ENCODE results near the gene CDHR3. TPM values are rescaled to one million over a fixed set of nuclear protein-coding genes. Genes with fewer than 3 reads are reported as not detected.

Gene CDHR3
- total RNA-seq, 2 donors from 2014 or later, result 5.3 to 7.7 TPM

- H3K9ac ChIP-seq (ENCODE audit: low read depth in 2 of 2, low read length in 2 of 2), result no peak overlapping the region
- no peak for TF ChIP-seq CTCF (IDR thresholded peaks at IDR 0.05)
- no peak overlapping the region for H3K4me3 ChIP-seq
- H3K4me1 ChIP-seq, result no peaks in the 10 kb centered on the region
- no peak overlapping the region for H3K27ac ChIP-seq
- H3K36me3 ChIP-seq, result no peaks in the 10 kb centered on the region
- DNase-seq, result no peak
- H3K27me3 ChIP-seq, result no peaks in the 10 kb centered on the region
- no peaks in the 10 kb centered on the region for H3K9me3 ChIP-seq
- intact Hi-C loops (cut with DNase I), result no loop called here
These were observed 8.8 kb downstream of the CDHR3 start for GRCh38 chr7:105971845-105972244.

DNA sequence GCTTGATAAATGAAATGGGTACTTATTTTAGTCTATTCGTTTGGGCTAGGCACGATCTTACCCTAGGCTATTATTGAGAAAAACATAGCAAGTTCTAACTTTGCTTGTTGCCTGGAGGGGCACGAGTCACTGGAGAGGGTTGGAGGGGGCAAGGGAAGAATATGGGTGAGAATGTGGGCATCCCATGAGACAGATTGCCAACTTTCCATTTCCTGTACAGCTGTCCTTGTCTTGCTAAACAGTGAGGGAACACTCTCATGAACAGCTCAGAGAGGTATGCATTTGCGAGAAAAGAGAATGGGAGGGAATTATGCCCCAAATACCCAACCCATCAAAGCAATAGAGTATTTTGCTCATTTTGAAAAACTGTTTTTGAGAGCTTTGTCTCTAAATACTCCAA is 9.2 kb downstream of the CDHR3 start:
- intact Hi-C loops (cut with DNase I), result no loop called here
- H3K9me3 ChIP-seq, result no peaks in the 10 kb centered on the region
- no peak overlapping the region for H3K4me3 ChIP-seq
- no peak for TF ChIP-seq CTCF (IDR thresholded peaks at IDR 0.05)
- DNase-seq, result no peak
- no peaks in the 10 kb centered on the region for H3K36me3 ChIP-seq
- no peaks in the 10 kb centered on the region for H3K27me3 ChIP-seq
- no peak overlapping the region for H3K9ac ChIP-seq (ENCODE audit: low read depth in 2 of 2, low read length in 2 of 2)
- H3K27ac ChIP-seq, result no peak overlapping the region
- no peaks in the 10 kb centered on the region for H3K4me1 ChIP-seq

DNA sequence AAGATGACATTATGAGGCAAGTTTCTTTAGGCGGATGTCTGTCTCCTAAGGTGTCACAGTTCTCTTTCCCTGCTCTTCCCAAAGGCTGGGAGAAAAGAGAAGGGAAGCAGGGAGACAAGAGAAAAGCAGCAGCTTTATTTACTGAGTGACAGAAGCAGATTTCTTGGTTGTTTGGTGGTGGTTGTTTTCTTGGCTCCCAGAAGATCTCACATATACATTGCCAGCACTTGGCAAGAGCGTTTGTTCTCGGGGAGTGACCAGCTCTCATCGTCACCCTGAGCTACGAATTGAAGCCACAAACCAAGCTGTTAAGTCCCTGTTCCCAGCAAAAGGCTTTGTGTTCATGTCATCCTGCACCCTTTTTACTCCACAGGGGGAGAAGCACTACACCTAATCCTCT is 11.4 kb downstream of the CDHR3 start:
- H3K4me1 ChIP-seq, result no peaks in the 10 kb centered on the region

DNA sequence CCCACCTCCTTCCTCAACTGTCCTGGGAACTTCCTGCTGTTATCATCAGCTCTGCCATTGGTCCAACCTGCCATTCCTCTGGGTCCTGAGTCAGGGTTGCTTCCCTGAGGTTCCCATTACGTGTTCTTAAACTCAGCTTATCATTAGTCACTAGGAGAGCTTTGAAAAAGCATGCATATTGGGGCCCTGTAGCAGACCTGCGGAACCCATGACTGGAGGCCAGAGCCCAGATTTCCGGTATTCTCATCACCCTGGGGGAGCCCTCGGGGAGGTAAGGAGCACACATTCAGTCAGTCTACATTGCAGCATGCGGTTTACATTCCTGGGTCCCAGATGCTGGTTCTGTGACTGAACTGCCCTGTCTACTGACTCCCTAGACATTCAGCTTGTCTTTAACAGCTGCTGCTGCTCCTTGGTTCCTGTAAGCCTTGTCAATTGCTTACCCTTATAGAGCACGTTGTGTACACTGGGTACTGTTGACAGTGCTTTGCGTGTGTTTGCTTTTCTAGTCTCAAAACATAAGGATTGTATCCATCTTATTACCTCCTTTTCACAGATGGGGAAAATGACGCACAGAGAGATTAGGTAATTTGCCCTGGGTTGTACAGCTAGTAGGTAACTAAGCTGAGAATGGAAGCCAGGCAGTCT is 12.8 kb downstream of the CDHR3 start:
- intact Hi-C loops (cut with DNase I), result no loop called here
- no peak overlapping the region for H3K9ac ChIP-seq (ENCODE audit: low read depth in 2 of 2, low read length in 2 of 2)
- no peak for TF ChIP-seq CTCF (IDR thresholded peaks at IDR 0.05)
- no peak for DNase-seq
- no peak overlapping the region for H3K27ac ChIP-seq
- no peaks in the 10 kb centered on the region for H3K9me3 ChIP-seq
- no peaks in the 10 kb centered on the region for H3K27me3 ChIP-seq
- no peaks in the 10 kb centered on the region for H3K4me1 ChIP-seq
- H3K4me3 ChIP-seq, result no peak overlapping the region
- no peaks in the 10 kb centered on the region for H3K36me3 ChIP-seq

More for the DNA sequence above, 11.4 kb downstream of the CDHR3 start:
- no peak for DNase-seq
- Histone ChIP-seq H3K9ac (ENCODE audit: low read depth in 2 of 2, low read length in 2 of 2) (no peak overlapping the region), H3K27ac (no peak overlapping the region), H3K4me3 (no peak overlapping the region), H3K36me3 (no peaks in the 10 kb centered on the region), H3K9me3 (no peaks in the 10 kb centered on the region), H3K27me3 (no peaks in the 10 kb centered on the region)
- intact Hi-C loops (cut with DNase I), result no loop called here
- no peak for TF ChIP-seq CTCF (IDR thresholded peaks at IDR 0.05)

DNA sequence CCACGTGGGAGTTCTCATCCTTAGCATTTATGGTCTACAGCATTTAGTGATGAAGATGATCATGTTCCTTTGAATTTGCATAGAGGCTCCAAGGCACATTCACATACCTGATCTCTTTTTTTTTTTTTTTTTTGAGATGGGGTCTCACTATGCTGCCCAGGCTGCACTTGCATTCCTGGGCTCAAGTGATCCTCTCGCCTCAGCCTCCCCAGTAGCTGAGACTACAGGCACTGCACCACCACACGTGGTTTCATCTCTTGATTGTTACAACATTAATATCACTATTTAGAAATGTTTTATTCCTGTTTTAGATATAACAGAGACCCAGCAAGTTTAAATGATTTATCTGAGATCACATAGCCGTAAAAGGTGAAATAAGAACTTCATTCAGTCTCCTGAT is 13.8 kb downstream of the CDHR3 start:
- no peak for TF ChIP-seq CTCF (IDR thresholded peaks at IDR 0.05)
- intact Hi-C loops (cut with DNase I), result no loop called here
- Histone ChIP-seq H3K36me3 (no peaks in the 10 kb centered on the region), H3K27me3 (no peaks in the 10 kb centered on the region), H3K4me3 (no peak overlapping the region), H3K4me1 (no peaks in the 10 kb centered on the region), H3K27ac (no peak overlapping the region), H3K9ac (ENCODE audit: low read depth in 2 of 2, low read length in 2 of 2) (no peak overlapping the region), H3K9me3 (no peaks in the 10 kb centered on the region)
- DNase-seq, result no peak
